ENCODE data around the gene DACH2.
"Not testable (repeated sequence)": the region's sequence is repeated elsewhere in the genome, so short reads cannot be mapped to it uniquely, and the experiment has no call there.

- TF ChIP-seq CTCF, POLR2A (IDR thresholded peaks at IDR 0.05): not testable (repeated sequence)
Measured at GRCh38 chrX:86181325-86181724, 33.1 kb downstream of the DACH2 start.

All from ovary (tissue), 3 donors.